ENCODE results near the gene CASP9. TPM values are rescaled to one million over a fixed set of nuclear protein-coding genes. Genes with fewer than 3 reads are reported as not detected.
"Not testable (repeated sequence)": the region's sequence is repeated elsewhere in the genome, so short reads cannot be mapped to it uniquely, and the experiment has no call there.

CASP9 gene
- total RNA-seq, 4 donors from 2014 or later: 9.3 to 37.7 (median 9.7) TPM

GRCh38 chr1:15485636-15486035 is 38.4 kb downstream of the CASP9 start:
- ATAC-seq (ENCODE audit: low FRiP score) (no peak), DNase-seq (ENCODE audit: low spot score) (no peak)
- TF ChIP-seq CTCF (IDR thresholded peaks at IDR 0.05): no peak

- not testable (repeated sequence) for DNase-seq (ENCODE audit: low spot score); ATAC-seq (ENCODE audit: low FRiP score)
Measured at GRCh38 chr1:15484443-15484842, 39.6 kb downstream of the CASP9 start.

- ATAC-seq (ENCODE audit: low FRiP score) (no peak), DNase-seq (ENCODE audit: low spot score) (no peak)
- TF ChIP-seq CTCF (IDR thresholded peaks at IDR 0.05): no peak
Measured at GRCh38 chr1:15483971-15484370, 40.0 kb downstream of the CASP9 start.

GRCh38 chr1:15482983-15483543 is 41.0 kb downstream of the CASP9 start:
- DNase-seq (ENCODE audit: low spot score); ATAC-seq (ENCODE audit: low FRiP score): not testable (repeated sequence)

- not testable (repeated sequence) for DNase-seq (ENCODE audit: low spot score); ATAC-seq (ENCODE audit: low FRiP score)
Measured at GRCh38 chr1:15482455-15482854, 41.6 kb downstream of the CASP9 start.

- DNase-seq (ENCODE audit: low spot score) (no peak), ATAC-seq (ENCODE audit: low FRiP score) (no peak)
- no peak for TF ChIP-seq CTCF (IDR thresholded peaks at IDR 0.05)
Measured at GRCh38 chr1:15479654-15480347, 44.2 kb downstream of the CASP9 start.

- DNase-seq (ENCODE audit: low spot score) (no peak), ATAC-seq (ENCODE audit: low FRiP score) (no peak)
- no peak for TF ChIP-seq CTCF (IDR thresholded peaks at IDR 0.05)
Measured at GRCh38 chr1:15477646-15478212, 46.3 kb downstream of the CASP9 start.

- DNase-seq (ENCODE audit: low spot score) (no peak), ATAC-seq (ENCODE audit: low FRiP score) (no peak)
- no peak for TF ChIP-seq CTCF (IDR thresholded peaks at IDR 0.05)
Measured at GRCh38 chr1:15476927-15477326, 47.1 kb downstream of the CASP9 start.

Data from omental fat pad (tissue), 4 donors.